Measurements from ENCODE around the gene TCHP.

TCHP gene

GRCh38 chr12:109963743-109964429 is 63.8 kb downstream of the TCHP start:
- ATAC-seq (ENCODE audit: insufficient read depth, low read depth) (no peak), DNase-seq (no peak)
- Histone ChIP-seq H3K9ac (ENCODE audit: low read depth, low read length) (no peak overlapping the region), H3K4me3 (ENCODE audit: low read depth in 1 of 2, low read length in 2 of 2) (no peak overlapping the region), H4K20me1 (ENCODE audit: insufficient read depth, low read length) (no peaks in the 10 kb centered on the region), H3K36me3 (ENCODE audit: insufficient read depth, low read length) (peaks cover 85% of the 10 kb centered on the region), H3K9me3 (ENCODE audit: insufficient read depth, low read length, severe bottlenecking) (no peaks in the 10 kb centered on the region), H3K4me2 (ENCODE audit: insufficient read depth, low read length) (no peak overlapping the region), H3K27me3 (ENCODE audit: insufficient read depth, low read length, poor library complexity) (no peaks in the 10 kb centered on the region), H3K4me1 (ENCODE audit: insufficient read depth, low read length) (no peaks in the 10 kb centered on the region), H3K79me2 (ENCODE audit: insufficient read depth, low read length) (no peaks in the 10 kb centered on the region), H2AFZ (ENCODE audit: low read depth, low read length) (no peak overlapping the region), H3K27ac (ENCODE audit: low read length) (no peak overlapping the region)
- TF ChIP-seq, protein P1, sequence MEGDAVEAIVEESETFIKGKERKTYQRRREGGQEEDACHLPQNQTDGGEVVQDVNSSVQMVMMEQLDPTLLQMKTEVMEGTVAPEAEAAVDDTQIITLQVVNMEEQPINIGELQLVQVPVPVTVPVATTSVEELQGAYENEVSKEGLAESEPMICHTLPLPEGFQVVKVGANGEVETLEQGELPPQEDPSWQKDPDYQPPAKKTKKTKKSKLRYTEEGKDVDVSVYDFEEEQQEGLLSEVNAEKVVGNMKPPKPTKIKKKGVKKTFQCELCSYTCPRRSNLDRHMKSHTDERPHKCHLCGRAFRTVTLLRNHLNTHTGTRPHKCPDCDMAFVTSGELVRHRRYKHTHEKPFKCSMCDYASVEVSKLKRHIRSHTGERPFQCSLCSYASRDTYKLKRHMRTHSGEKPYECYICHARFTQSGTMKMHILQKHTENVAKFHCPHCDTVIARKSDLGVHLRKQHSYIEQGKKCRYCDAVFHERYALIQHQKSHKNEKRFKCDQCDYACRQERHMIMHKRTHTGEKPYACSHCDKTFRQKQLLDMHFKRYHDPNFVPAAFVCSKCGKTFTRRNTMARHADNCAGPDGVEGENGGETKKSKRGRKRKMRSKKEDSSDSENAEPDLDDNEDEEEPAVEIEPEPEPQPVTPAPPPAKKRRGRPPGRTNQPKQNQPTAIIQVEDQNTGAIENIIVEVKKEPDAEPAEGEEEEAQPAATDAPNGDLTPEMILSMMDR (IDR thresholded peaks at IDR 0.05; ENCODE audit: borderline replicate concordance, extremely low read depth, low read length, poor library complexity, severe bottlenecking) = no peak
- no peak for TF ChIP-seq EZH2 (IDR thresholded peaks at IDR 0.05; ENCODE audit: borderline replicate concordance, low read depth, low read length, severe bottlenecking)

- Histone ChIP-seq H4K20me1 (ENCODE audit: insufficient read depth, low read length) (no peaks in the 10 kb centered on the region), H3K4me1 (ENCODE audit: insufficient read depth, low read length) (no peaks in the 10 kb centered on the region), H3K9ac (ENCODE audit: low read depth, low read length) (no peak overlapping the region), H3K9me3 (ENCODE audit: insufficient read depth, low read length, severe bottlenecking) (no peaks in the 10 kb centered on the region), H2AFZ (ENCODE audit: low read depth, low read length) (no peak overlapping the region), H3K4me2 (ENCODE audit: insufficient read depth, low read length) (no peak overlapping the region), H3K27me3 (ENCODE audit: insufficient read depth, low read length, poor library complexity) (no peaks in the 10 kb centered on the region), H3K4me3 (ENCODE audit: low read depth in 1 of 2, low read length in 2 of 2) (no peak overlapping the region), H3K27ac (ENCODE audit: low read length) (no peak overlapping the region), H3K79me2 (ENCODE audit: insufficient read depth, low read length) (no peaks in the 10 kb centered on the region), H3K36me3 (ENCODE audit: insufficient read depth, low read length) (peaks cover 84% of the 10 kb centered on the region)
- DNase-seq (no peak), ATAC-seq (ENCODE audit: insufficient read depth, low read depth) (no peak)
- TF ChIP-seq EZH2 (IDR thresholded peaks at IDR 0.05; ENCODE audit: borderline replicate concordance, low read depth, low read length, severe bottlenecking) = no peak
- TF ChIP-seq, protein P1 (IDR thresholded peaks at IDR 0.05; ENCODE audit: borderline replicate concordance, extremely low read depth, low read length, poor library complexity, severe bottlenecking) = no peak
Observed at GRCh38 chr12:109966546-109966945, 66.5 kb downstream of the TCHP start.

DNA sequence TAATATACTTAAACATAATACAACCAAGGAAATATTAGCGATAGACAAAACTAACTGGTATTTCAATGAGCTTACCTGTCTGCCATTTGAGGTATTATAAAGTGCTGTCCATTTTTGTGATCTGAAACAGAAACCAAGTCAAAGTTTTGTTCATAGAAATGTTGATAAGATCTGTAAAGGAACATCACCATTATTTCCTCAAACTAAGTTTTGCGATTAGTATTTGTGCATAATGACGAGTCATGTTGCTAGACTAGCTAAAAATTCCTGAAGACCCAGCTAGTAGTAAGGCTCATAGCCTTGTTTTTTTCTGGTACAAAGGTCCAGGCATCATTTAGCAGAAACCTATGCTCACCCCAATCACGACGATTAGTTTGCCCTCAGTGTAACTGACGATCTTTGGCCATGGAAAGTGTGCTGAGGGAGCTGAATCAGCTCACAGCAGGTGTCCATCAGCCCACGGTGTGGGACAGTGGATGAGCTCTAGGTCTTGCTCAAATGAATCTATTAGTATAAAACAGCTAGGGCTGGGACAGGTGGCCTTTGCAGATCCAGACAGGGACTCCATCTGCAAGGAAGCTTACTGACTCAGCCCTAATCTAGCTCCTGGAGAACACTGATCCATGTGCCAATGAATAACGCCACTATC is 67.4 kb downstream of the TCHP start:
- TF ChIP-seq, protein P1 (IDR thresholded peaks at IDR 0.05; ENCODE audit: borderline replicate concordance, extremely low read depth, low read length, poor library complexity, severe bottlenecking) = no peak
- TF ChIP-seq EZH2 (IDR thresholded peaks at IDR 0.05; ENCODE audit: borderline replicate concordance, low read depth, low read length, severe bottlenecking) = no peak
- Histone ChIP-seq H3K27ac (ENCODE audit: low read length) (0 out of 2 replicates have a peak overlapping the region, but pooled peaks have one; percentile 25), H2AFZ (ENCODE audit: low read depth, low read length) (no peak overlapping the region), H3K9ac (ENCODE audit: low read depth, low read length) (no peak overlapping the region), H4K20me1 (ENCODE audit: insufficient read depth, low read length) (no peaks in the 10 kb centered on the region), H3K79me2 (ENCODE audit: insufficient read depth, low read length) (no peaks in the 10 kb centered on the region), H3K4me2 (ENCODE audit: insufficient read depth, low read length) (no peak overlapping the region), H3K4me1 (ENCODE audit: insufficient read depth, low read length) (no peaks in the 10 kb centered on the region), H3K4me3 (ENCODE audit: low read depth in 1 of 2, low read length in 2 of 2) (no peak overlapping the region), H3K27me3 (ENCODE audit: insufficient read depth, low read length, poor library complexity) (no peaks in the 10 kb centered on the region), H3K36me3 (ENCODE audit: insufficient read depth, low read length) (peaks cover 81% of the 10 kb centered on the region), H3K9me3 (ENCODE audit: insufficient read depth, low read length, severe bottlenecking) (no peaks in the 10 kb centered on the region)
- ATAC-seq (ENCODE audit: insufficient read depth, low read depth) (no peak), DNase-seq (no peak)
